Subcutaneous abdominal adipose tissue (tissue), 5 donors: ENCODE measurements around the gene SRCAP.

Experiments
- H3K27ac ChIP-seq: one replicate; pipeline ENCODE4 v1.7.0; 2013; ENCODE audit warnings: low read depth, mild to moderate bottlenecking, inconsistent platforms, low read length, moderate library complexity
- H3K27me3 ChIP-seq, 5 donors: one replicate each; pipeline ENCODE4 v1.7.0; 2013; ENCODE audit warnings: low read length in 5 of 5, inconsistent platforms in 1 of 5; ENCODE audit not compliant: control insufficient read depth in 5 of 5, insufficient read depth in 4 of 5
- H3K36me3 ChIP-seq, 5 donors: one replicate each; pipeline ENCODE4 v1.7.0; 2013; ENCODE audit warnings: low read length in 5 of 5; ENCODE audit not compliant: control insufficient read depth in 5 of 5, insufficient read depth in 5 of 5
- H3K4me1 ChIP-seq, 5 donors: one replicate each; pipeline ENCODE4 v1.7.0; 2013; ENCODE audit warnings: low read length in 5 of 5, mild to moderate bottlenecking in 3 of 5, moderate library complexity in 1 of 5; ENCODE audit not compliant: control insufficient read depth in 5 of 5, insufficient read depth in 5 of 5
- H3K4me3 ChIP-seq, 5 donors: one replicate each; pipeline ENCODE4 v1.7.0; 2013; ENCODE audit warnings: low read length in 5 of 5, low read depth in 1 of 5
- H3K9ac ChIP-seq, 5 donors: one replicate each; pipeline ENCODE4 v1.7.0; 2013; ENCODE audit warnings: low read length in 5 of 5, mild to moderate bottlenecking in 4 of 5, moderate library complexity in 3 of 5
- H3K9me3 ChIP-seq, 5 donors: one replicate each; pipeline ENCODE4 v1.7.0; 2013; ENCODE audit warnings: low read length in 5 of 5; ENCODE audit not compliant: control insufficient read depth in 5 of 5
- donor health status: healthy.
- donor health status: healthy.
- donor health status: healthy.
- donor health status: healthy.
- donor health status: healthy.

Gene SRCAP

DNA sequence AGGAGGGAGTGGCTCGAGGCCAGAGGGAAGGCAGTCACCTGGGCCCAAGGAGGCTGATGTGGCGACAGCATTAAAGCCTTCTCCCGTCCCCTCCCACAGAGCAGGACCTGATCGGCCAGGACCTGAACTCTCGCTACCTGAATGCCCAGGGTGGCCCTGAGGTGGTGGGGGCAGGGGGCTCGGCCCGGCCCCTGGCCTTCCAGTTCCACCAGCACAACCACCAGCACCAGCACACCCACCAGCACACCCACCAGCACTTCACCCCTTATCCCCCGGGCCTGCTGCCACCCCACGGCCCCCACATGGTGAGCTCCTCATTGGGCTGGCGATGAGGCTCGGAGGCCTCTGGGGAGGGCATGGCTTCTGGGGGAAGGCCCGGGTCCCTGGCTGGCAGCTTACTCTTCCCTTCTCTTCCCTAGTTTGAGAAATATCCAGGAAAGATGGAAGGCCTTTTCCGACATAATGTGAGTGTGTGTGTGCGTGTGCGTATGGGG, 34.3 kb upstream of the SRCAP start:
- H3K36me3 ChIP-seq: peaks cover 5 to 86% (median 81%) of the 10 kb centered on the region in 5 donors
- no peaks in the 10 kb centered on the region for H3K9me3 ChIP-seq
- H3K9ac ChIP-seq: no peak overlapping the region
- no peaks in the 10 kb centered on the region for H3K27me3 ChIP-seq
- no peak overlapping the region for H3K4me3 ChIP-seq
- no peak overlapping the region for H3K27ac ChIP-seq
- peaks cover 6 to 31% (median 28%) of the 10 kb centered on the region in 5 donors for H3K4me1 ChIP-seq

DNA sequence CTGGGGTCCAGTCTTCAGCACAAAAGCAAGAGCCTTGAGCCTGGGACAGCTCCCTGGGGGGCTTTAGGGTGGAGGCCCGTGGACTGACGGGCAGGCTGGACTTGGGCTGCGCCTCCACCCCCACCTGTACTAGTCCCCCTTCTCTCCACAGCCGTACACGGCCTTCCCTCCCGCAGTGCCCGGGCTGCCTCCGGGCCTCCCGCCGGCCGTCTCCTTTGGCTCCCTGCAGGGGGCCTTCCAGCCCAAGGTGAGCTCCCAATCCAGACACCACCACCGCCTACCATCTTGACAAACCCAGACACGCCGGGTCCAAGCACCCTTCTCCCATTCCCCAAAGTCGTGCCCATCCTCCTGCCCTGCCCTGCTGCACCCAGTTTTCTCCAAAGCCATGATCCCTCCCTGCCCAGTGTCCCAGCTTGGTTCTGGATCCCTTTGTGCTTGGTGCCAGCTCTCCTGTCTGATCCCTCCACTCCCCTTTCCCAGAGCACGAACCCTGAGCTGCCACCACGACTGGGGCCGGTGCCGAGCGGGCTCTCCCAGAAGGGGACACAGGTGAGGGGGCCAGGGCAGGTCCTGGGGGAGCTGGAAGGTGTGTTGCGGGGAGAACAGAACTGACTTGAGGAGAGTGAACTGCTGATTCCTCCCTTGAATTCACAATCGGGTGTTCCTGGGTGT, 33.7 kb upstream of the SRCAP start:
- peaks cover 5 to 25% (median 22%) of the 10 kb centered on the region in 5 donors for H3K4me1 ChIP-seq
- H3K27ac ChIP-seq: no peak overlapping the region
- H3K4me3 ChIP-seq: no peak overlapping the region
- no peak overlapping the region for H3K9ac ChIP-seq
- H3K27me3 ChIP-seq: no peaks in the 10 kb centered on the region
- H3K9me3 ChIP-seq: no peaks in the 10 kb centered on the region
- peaks cover 5 to 92% (median 87%) of the 10 kb centered on the region in 5 donors for H3K36me3 ChIP-seq

DNA sequence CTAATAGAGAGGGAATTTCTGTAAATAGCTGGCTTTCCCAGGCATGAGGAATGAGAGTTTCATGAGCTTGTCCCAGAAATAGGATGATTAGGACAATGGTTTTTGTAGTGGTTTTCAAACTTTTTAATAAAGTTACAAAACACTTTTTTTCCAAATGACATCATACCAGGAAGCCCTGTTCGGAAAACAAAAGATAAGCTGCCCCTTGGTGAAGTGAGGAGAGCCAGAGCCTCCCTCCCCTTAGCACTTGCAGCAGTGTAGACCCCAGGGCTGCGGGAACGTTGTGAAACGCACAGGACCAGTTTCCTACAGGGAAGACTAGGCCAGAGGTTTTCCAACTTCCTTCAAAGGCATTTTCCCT, 33.2 kb upstream of the SRCAP start:
- Histone ChIP-seq H3K9me3 (no peaks in the 10 kb centered on the region), H3K27me3 (no peaks in the 10 kb centered on the region), H3K4me1 (peaks cover 2 to 20% (median 16%) of the 10 kb centered on the region in 5 donors), H3K4me3 (no peak overlapping the region), H3K9ac (no peak overlapping the region), H3K36me3 (peaks cover 5 to 95% (median 90%) of the 10 kb centered on the region in 5 donors), H3K27ac (no peak overlapping the region)

DNA sequence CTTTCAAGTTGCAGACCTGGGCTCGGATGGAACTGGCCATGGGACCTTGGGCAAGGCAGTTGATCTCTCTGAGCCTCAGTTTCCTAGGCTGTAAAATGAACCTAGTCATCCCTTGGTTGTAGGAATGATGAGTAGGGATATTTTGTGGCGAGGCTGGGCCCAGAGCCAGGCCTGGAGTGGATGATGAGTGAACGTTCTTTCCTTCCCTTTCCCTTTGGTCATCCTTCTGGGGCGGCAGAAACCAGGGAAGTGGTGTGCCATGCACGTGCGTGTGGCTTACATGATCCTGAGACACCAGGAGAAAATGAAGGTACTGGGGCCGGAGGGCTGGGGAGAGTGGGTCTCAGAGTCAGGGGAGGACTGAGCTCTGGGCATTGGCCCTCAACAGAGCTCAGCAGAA, 32.3 kb upstream of the SRCAP start:
- peaks cover 0 to 11% (median 8%) of the 10 kb centered on the region in 5 donors for H3K4me1 ChIP-seq
- no peak overlapping the region for H3K27ac ChIP-seq
- no peak overlapping the region for H3K9ac ChIP-seq
- peaks cover 5 to 90% (median 82%) of the 10 kb centered on the region in 5 donors for H3K36me3 ChIP-seq
- no peak overlapping the region for H3K4me3 ChIP-seq
- no peaks in the 10 kb centered on the region for H3K9me3 ChIP-seq
- no peaks in the 10 kb centered on the region for H3K27me3 ChIP-seq

DNA sequence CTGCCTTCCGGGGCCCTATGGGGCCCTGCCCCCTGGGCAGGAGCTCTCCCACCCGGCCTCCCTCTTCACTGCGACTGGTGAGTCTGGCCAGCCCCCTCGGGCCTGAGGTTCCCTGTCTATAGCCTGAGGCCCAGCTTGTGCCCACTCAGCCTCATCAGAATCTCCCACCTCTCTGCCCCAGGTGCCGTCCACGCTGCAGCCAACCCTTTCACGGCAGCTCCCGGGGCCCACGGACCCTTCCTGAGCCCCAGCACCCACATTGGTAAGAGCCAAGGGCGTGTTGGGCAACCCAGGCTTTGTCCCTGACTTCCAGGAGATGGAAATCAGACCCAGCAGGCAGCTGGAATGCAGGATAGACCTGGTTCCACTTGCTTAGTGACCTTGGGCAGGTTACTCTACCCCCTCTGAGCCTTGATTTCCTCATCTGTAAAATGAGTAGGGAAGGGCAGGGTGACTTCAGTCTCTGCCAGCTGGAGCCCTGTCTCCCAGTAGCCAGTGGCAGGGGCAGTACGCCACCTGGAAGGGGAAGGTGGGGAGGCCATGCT, 31.5 kb upstream of the SRCAP start:
- no peaks in the 10 kb centered on the region for H3K9me3 ChIP-seq
- H3K36me3 ChIP-seq: peaks cover 5 to 82% (median 76%) of the 10 kb centered on the region in 5 donors
- H3K27ac ChIP-seq: no peak overlapping the region
- no peak overlapping the region for H3K4me3 ChIP-seq
- H3K27me3 ChIP-seq: no peaks in the 10 kb centered on the region
- H3K9ac ChIP-seq: peak overlapping the region in 1 of 5 donors; percentile 20
- H3K4me1 ChIP-seq: peaks cover 0 to 5% (median 4%) of the 10 kb centered on the region in 5 donors

DNA sequence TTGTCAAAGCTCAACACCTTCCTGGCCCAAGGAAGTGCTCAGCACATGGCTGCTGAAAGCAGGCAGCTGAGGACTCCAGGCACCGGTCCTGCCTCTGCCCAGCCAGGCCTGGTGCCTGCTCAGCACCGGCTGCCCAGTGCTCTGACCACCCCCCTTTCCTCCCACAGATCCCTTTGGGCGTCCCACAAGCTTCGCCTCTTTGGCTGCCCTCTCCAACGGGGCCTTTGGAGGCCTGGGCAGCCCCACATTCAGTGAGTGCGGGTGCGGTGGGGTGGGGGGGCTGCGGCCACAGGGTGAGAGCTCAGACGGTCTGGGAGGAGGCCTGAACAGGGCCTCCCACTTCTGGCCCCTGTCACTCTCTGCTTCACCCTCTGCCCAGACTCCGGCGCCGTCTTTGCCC, 30.6 kb upstream of the SRCAP start:
- H3K27me3 ChIP-seq: no peaks in the 10 kb centered on the region
- no peaks in the 10 kb centered on the region for H3K9me3 ChIP-seq
- H3K36me3 ChIP-seq: peaks cover 0 to 73% (median 67%) of the 10 kb centered on the region in 5 donors
- peaks cover 0 to 5% (median 4%) of the 10 kb centered on the region in 5 donors for H3K4me1 ChIP-seq
- H3K4me3 ChIP-seq: no peak overlapping the region
- no peak overlapping the region for H3K9ac ChIP-seq
- no peak overlapping the region for H3K27ac ChIP-seq

DNA sequence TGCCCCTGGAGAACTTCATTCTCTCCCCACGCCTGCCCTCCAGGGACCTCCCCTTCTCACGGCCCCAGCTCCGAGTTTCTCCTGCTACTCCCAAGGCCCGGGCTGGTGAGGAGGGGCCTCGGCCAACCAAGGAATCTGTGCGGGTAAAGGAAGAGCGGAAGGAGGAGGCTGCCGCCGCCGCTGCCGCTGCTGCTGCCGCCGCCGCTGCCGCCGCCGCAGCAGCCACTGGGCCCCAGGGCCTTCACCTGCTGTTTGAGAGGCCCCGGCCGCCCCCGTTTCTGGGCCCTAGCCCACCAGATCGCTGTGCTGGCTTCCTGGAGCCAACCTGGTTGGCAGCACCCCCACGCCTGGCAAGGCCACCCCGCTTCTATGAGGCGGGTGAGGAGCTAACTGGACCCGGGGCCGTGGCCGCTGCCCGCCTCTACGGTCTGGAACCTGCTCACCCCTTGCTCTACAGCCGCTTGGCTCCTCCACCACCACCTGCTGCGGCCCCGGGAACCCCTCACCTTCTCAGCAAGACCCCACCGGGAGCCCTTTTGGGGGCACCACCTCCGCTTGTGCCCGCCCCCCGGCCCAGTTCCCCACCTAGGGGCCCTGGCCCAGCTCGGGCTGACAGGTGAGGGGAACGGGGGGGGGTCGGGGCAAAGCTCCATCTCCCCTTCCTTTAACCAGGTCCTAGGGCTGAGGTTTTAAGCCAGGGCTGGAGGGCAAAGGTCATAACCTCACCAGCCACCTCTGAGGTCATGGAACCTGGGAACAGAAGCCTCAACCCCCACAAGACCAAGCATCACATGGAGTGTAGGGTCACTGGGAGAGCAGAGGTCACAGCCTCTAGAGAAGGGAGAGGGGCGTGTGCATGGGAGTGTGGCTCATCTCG, 29.7 kb upstream of the SRCAP start:
- Histone ChIP-seq H3K27me3 (no peaks in the 10 kb centered on the region), H3K9me3 (no peaks in the 10 kb centered on the region), H3K4me1 (no peaks in the 10 kb centered on the region), H3K4me3 (no peak overlapping the region), H3K9ac (no peak overlapping the region), H3K36me3 (peaks cover 0 to 67% (median 60%) of the 10 kb centered on the region in 5 donors), H3K27ac (no peak overlapping the region)

DNA sequence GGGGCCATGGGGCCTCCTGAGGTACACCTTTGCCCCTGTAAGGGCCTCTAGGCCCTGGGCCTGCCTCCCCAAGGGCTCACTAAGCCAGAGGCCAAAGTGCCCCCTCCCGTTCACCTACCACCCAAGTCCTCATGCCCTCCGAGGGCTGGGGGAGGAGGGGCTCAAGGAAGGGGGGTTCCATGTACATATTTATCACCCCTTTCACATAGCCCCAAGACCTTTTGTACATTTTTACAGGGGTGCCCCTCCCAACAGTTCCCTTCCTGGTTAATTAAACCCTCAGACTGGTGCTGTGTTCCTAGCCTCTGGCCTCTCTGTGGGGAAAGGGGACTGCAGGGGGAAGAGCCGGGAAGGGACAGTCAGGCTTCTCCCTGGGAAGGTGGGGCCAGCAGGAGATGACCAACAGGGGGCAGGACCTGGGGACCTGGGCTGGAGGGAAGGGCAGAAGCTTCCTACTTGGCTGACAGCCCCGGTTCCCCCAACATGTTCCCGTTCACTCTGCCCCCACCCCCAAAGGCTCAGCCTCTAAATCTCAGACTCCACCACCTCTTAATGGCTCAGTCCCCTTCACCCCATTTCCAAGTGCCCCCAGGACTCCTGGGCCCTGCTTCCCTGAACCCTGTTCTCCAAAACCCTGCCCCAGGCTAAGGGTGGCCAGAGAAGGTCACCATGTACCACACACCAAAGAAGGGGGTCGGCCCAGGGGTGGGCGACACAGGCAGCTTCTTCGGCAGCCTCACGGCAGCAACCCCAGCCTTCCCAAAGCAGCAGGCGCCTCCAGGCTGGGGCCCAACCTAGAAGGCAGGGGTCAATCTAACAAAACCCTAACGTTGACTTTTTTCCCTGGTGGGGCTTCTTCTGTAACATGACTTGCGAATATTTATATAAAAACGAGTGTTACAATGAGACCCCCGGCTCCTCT, 28.8 kb upstream of the SRCAP start:
- Histone ChIP-seq H3K27ac (no peak overlapping the region), H3K4me1 (no peaks in the 10 kb centered on the region), H3K27me3 (no peaks in the 10 kb centered on the region), H3K9me3 (no peaks in the 10 kb centered on the region), H3K9ac (no peak overlapping the region), H3K4me3 (no peak overlapping the region), H3K36me3 (peaks cover 0 to 59% (median 52%) of the 10 kb centered on the region in 5 donors)

DNA sequence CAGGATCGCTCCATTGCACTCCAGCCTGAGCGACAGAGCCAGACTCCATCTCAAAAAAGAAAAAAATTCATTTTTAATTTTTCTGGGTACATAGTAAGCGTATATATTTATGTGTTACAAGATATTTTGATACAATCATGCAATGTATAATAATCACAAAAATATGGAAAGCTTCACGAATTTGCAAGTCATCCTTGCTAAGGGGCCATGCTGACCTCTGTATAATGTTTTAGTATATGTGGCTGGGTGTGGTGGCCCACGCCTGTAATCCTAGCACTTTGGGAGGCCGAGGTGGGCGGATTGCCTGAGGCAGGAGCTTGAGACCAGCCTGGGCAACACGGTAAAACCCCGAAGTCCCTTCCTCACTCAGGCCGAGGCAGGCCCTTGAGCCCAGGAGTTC, 23.8 kb upstream of the SRCAP start:
- Histone ChIP-seq H3K9ac (no peak overlapping the region), H3K9me3 (no peaks in the 10 kb centered on the region), H3K27me3 (no peaks in the 10 kb centered on the region), H3K36me3 (peaks cover 0 to 9% (median 4%) of the 10 kb centered on the region in 5 donors), H3K4me3 (no peak overlapping the region), H3K27ac (no peak overlapping the region), H3K4me1 (no peaks in the 10 kb centered on the region)
